Small intestine (tissue), 16 donors: ENCODE results near the gene GYPE. TPM values are rescaled to one million over a fixed set of nuclear protein-coding genes. Genes with fewer than 3 reads are reported as not detected.
"Not testable (repeated sequence)": the region's sequence is repeated elsewhere in the genome, so short reads cannot be mapped to it uniquely, and the experiment has no call there.

Experiments
- DNase-seq, 2 donors: peaks; one replicate each; pipeline versions ENCODE4 v3.0.0 to v3.0.0-alpha.2; 2013
- FAIRE-seq: peaks from 2 replicates; lab custom pipeline; 2012; peaks lifted over from hg19 to GRCh38; lab: Jason Lieb, UNC
- H3K27ac ChIP-seq, 3 donors: one replicate each; pipeline ENCODE4 v1.5.1; 2013; ENCODE audit warnings: low read length in 2 of 3, mild to moderate bottlenecking in 2 of 3, control low read depth in 1 of 3, inconsistent platforms in 1 of 3, low read depth in 1 of 3, moderate library complexity in 1 of 3
- H3K27me3 ChIP-seq, 3 donors: one replicate each; pipeline ENCODE4 v1.6.1; 2013; ENCODE audit warnings: low read length in 3 of 3, inconsistent platforms in 1 of 3; ENCODE audit not compliant: control insufficient read depth in 3 of 3, insufficient read depth in 3 of 3
- H3K36me3 ChIP-seq, 3 donors: one replicate each; pipeline ENCODE4 v1.6.1; 2013; ENCODE audit warnings: low read length in 3 of 3, inconsistent platforms in 1 of 3, low read depth in 1 of 3, mild to moderate bottlenecking in 1 of 3, moderate library complexity in 1 of 3; ENCODE audit not compliant: control insufficient read depth in 3 of 3, insufficient read depth in 2 of 3
- H3K4me1 ChIP-seq, 3 donors: one replicate each; pipeline ENCODE4 v1.6.1; 2013; ENCODE audit warnings: low read length in 2 of 3, inconsistent platforms in 1 of 3, low read depth in 1 of 3, mild to moderate bottlenecking in 1 of 3, moderate library complexity in 1 of 3; ENCODE audit not compliant: control insufficient read depth in 3 of 3, insufficient read depth in 2 of 3
- H3K4me3 ChIP-seq, 3 donors: one replicate each; pipeline ENCODE4 v1.5.1; 2013; ENCODE audit warnings: low read length in 3 of 3, control low read depth in 1 of 3, inconsistent platforms in 1 of 3, low read depth in 1 of 3, mild to moderate bottlenecking in 1 of 3, moderate library complexity in 1 of 3
- H3K9me3 ChIP-seq, 2 donors: one replicate each; pipeline ENCODE4 v1.6.1; 2013; ENCODE audit warnings: low read depth in 1 of 2, low read length in 1 of 2; ENCODE audit not compliant: control insufficient read depth in 2 of 2, insufficient read depth in 1 of 2
- WGBS, 3 donors: extraction: QIAGEN DNeasy Blood & Tissue Kit; methylation state at CpG; one replicate each; pipeline ENCODE4 v1.1.7; 2013; 5-methylcytosine and 5-hydroxymethylcytosine counted together
- long read RNA-seq, 10 donors: transcript quantifications; one replicate each; lab custom pipeline, GENCODE V29; 2026
- polyA plus RNA-seq, 4 donors: library from polyadenylated mRNA; stranded (reverse) in 3 of 4; unstranded in 1 of 4; fragments of 200-250 nt in 3 of 4; fragments of 120-200 nt in 1 of 4; gene quantifications; one replicate each; pipeline versions ENCODE4 v1.2.1 to v1.2.3, GENCODE V29; 2013
- donor health status: healthy with polysubstance abuse.
- donor health status: control.
- donor health status: control.
- donor health status: Bipolar disorder and iron deficiency.
- donor health status: healthy.

The GYPE gene
- polyA plus RNA-seq, result under 1 TPM in 2 of 4 donors, not detected in 2; 0.27 TPM
- long read RNA-seq, donor 1, result 0 reads
- long read RNA-seq, donor 2, result 0 reads
- long read RNA-seq, donor 3, result 0 reads
- long read RNA-seq, donor 4, result 0 reads
- long read RNA-seq, donor 5, result 0 reads
- long read RNA-seq, donor 6, result 0 reads
- long read RNA-seq, donor 7, result 0 reads
- long read RNA-seq, donor 8, result 0 reads
- long read RNA-seq, donor 9, result 0 reads
- long read RNA-seq, donor 10, result 0 reads

GRCh38 chr4:143905440-143905839 is at the start of gene GYPE:
GYPE (minus strand) TSS chr4:143905559; CDS start chr4:143905507, 52 bp downstream.
- 90 to 96% (median 92%) methylated on average over 2 of the region's 2 CpGs for WGBS, 3 donors
- H3K9me3 ChIP-seq, H3K27ac ChIP-seq, H3K4me1 ChIP-seq, DNase-seq, H3K36me3 ChIP-seq, H3K27me3 ChIP-seq, H3K4me3 ChIP-seq, FAIRE-seq: not testable (repeated sequence)

GRCh38 chr4:143951458-143951972 is 46.2 kb upstream of the GYPE start:
- H3K27me3 ChIP-seq, DNase-seq, FAIRE-seq, H3K9me3 ChIP-seq, H3K27ac ChIP-seq, H3K4me3 ChIP-seq, H3K4me1 ChIP-seq, H3K36me3 ChIP-seq: not testable (repeated sequence)

GRCh38 chr4:143950967-143951366 is 45.6 kb upstream of the GYPE start:
- not testable (repeated sequence) for H3K27me3 ChIP-seq, H3K27ac ChIP-seq, H3K9me3 ChIP-seq, H3K4me1 ChIP-seq, H3K4me3 ChIP-seq, H3K36me3 ChIP-seq, FAIRE-seq, DNase-seq
- WGBS, 3 donors, result 89 to 95% (median 94%) methylated on average over 4 of the region's 4 CpGs

DNA sequence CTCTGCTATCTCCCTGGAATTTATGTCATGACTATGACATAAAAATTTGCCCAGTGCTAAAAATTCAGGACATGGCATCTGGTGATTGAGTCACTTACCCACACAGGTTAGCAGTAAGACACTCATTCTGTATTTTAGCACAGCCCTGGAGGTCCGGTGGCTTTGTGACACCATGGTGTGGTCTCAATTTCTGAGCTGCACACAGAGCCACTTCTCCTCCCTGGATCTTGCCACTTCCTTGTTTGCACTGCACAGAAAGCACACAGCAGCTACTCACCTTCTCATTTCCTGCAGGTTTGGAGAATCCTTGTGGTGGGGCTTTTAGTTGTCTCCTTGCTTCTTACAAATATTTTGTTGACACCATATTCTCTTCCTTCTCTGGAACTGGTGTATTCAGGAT is 44.8 kb upstream of the GYPE start:
- H3K4me1 ChIP-seq, H3K36me3 ChIP-seq, H3K9me3 ChIP-seq, FAIRE-seq, H3K27ac ChIP-seq, H3K4me3 ChIP-seq, H3K27me3 ChIP-seq, DNase-seq: not testable (repeated sequence)
- 4 to 67% (median 65%) methylated on average over 1 of the region's 1 CpG for WGBS, 3 donors

- not testable (repeated sequence) for H3K4me1 ChIP-seq, DNase-seq, H3K27ac ChIP-seq, H3K4me3 ChIP-seq, H3K27me3 ChIP-seq, H3K36me3 ChIP-seq, FAIRE-seq, H3K9me3 ChIP-seq
- 56 to 71% (median 64%) methylated on average over 1 of the region's 1 CpG for WGBS, 3 donors
Measured at GRCh38 chr4:143947493-143947892, 42.1 kb upstream of the GYPE start.

DNA sequence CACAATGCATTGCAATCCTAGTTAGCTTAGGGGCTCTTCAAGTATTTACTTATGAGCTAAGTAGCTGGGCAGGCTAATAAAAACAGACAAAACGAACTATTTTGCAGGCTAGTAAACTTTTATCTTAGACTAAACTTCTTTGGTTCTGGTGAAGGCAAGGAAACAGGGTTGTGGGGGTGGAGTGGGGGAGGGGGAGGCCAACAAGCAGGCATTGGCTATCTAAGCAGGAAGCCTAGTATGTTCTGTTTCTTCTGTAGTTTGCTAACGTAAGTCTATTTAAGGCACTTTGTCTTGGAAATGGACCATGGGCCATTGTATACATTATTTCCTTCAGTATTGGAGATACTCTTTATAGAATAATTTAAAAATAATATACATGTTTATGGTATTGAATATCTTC is 35.3 kb upstream of the GYPE start:
- not testable (repeated sequence) for DNase-seq, H3K4me1 ChIP-seq, H3K27ac ChIP-seq, H3K27me3 ChIP-seq, H3K36me3 ChIP-seq, FAIRE-seq, H3K9me3 ChIP-seq, H3K4me3 ChIP-seq
- 23 to 91% (median 76%) methylated on average over 1 to 2 of the region's 2 CpGs for whole genome bisulfite sequencing, 3 donors

DNA sequence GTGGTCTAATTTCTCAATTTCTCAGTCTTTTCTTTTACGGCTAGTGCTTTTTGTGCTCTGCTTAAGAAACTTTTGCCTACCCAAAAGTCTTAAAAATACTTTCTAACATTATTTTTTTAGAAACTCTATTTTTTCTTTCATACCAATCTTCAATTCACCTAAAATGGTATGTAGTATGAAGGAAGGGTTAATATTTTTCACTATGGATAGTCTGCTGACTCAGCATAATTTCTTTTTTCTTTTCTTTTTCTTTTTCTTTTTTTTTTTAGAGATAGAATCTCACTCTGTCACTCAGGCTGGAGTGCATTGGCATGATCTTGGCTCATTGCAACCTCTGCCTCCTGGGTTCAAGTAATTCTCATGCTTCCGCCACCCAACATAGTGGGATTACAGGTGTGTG is 34.2 kb upstream of the GYPE start:
- Histone ChIP-seq H3K36me3 (no peaks in the 10 kb centered on the region), H3K27ac (no peak overlapping the region), H3K4me3 (no peak overlapping the region), H3K27me3 (no peaks in the 10 kb centered on the region), H3K9me3 (no peaks in the 10 kb centered on the region), H3K4me1 (no peaks in the 10 kb centered on the region)
- FAIRE-seq, result peak; percentile 15
- WGBS, 3 donors, result 92 to 98% (median 95%) methylated on average over 2 of the region's 2 CpGs
- DNase-seq, result no peak

- not testable (repeated sequence) for H3K27ac ChIP-seq, H3K36me3 ChIP-seq, FAIRE-seq, H3K9me3 ChIP-seq, H3K27me3 ChIP-seq, H3K4me3 ChIP-seq, DNase-seq, H3K4me1 ChIP-seq
- WGBS, 3 donors, result 48 to 60% (median 57%) methylated on average over 4 of the region's 4 CpGs
Measured at GRCh38 chr4:143938890-143939289, 33.5 kb upstream of the GYPE start.

GRCh38 chr4:143921181-143921580 is 15.8 kb upstream of the GYPE start:
- DNase-seq (no peak), FAIRE-seq (no peak)
- Histone ChIP-seq H3K27ac (no peak overlapping the region), H3K27me3 (no peaks in the 10 kb centered on the region), H3K9me3 (no peaks in the 10 kb centered on the region), H3K4me1 (no peaks in the 10 kb centered on the region), H3K4me3 (no peak overlapping the region), H3K36me3 (no peaks in the 10 kb centered on the region)
- WGBS, 3 donors, result 76 to 87% (median 81%) methylated on average over 6 of the region's 6 CpGs
